Stomach (tissue), 9 donors: ENCODE data around the gene PDE9A. TPM values are rescaled to one million over a fixed set of nuclear protein-coding genes. Genes with fewer than 3 reads are reported as not detected.
"Not testable (repeated sequence)": the region's sequence is repeated elsewhere in the genome, so short reads cannot be mapped to it uniquely, and the experiment has no call there.

ENCODE experiments used
- DNase-seq, 2 donors: peaks; one replicate each; pipeline versions ENCODE4 v3.0.0 to v3.0.0-alpha.2; 2013 to 2019
- H3K27ac ChIP-seq, 5 donors: fragments of 200-600 bp in 4 of 5; sonication (generic) in 4 of 5; one replicate each; pipeline ENCODE4 v1.5.1; 2013 to 2019; ENCODE audit warnings: mild to moderate bottlenecking in 1 of 5, moderate library complexity in 1 of 5
- H3K27me3 ChIP-seq, 3 donors: fragments of 200-600 bp; sonication (generic); one replicate each; pipeline ENCODE4 v1.5.1; 2017 to 2019; ENCODE audit warnings: mixed run types in 1 of 3
- H3K36me3 ChIP-seq, 4 donors: fragments of 200-600 bp; sonication (generic); 1 replicate in 3 of 4; 2 replicates in 1 of 4; pipeline ENCODE4 v1.5.1; 2016 to 2019
- H3K4me1 ChIP-seq, 4 donors: fragments of 200-600 bp; sonication (generic); one replicate each; pipeline ENCODE4 v1.5.1; 2016 to 2019
- H3K4me3 ChIP-seq, 4 donors: fragments of 200-600 bp; sonication (generic) in 3 of 4; one replicate each; pipeline ENCODE4 v1.5.1; 2016 to 2019; ENCODE audit warnings: mild to moderate bottlenecking in 1 of 4
- H3K9me3 ChIP-seq, 4 donors: fragments of 200-600 bp; sonication (generic); one replicate each; pipeline ENCODE4 v1.5.1; 2016 to 2019
- EP300 ChIP-seq: sonication (generic); formaldehyde crosslinking; IDR thresholded peaks from one replicate; pipeline ENCODE4 v1.6.1; 2017; ENCODE audit warnings: antibody characterized with exemption
- POLR2A ChIP-seq, 4 donors: fragments of 450-650 bp; IDR thresholded peaks; one replicate each; pipeline ENCODE4 v1.6.1; 2016; ENCODE audit warnings: antibody characterized with exemption in 4 of 4, control low read depth in 2 of 4, mild to moderate bottlenecking in 1 of 4, moderate library complexity in 1 of 4
- POLR2AphosphoS5 ChIP-seq, 3 donors: sonication (generic); formaldehyde crosslinking; IDR thresholded peaks; one replicate each; pipeline ENCODE4 v1.6.1; 2016; ENCODE audit warnings: antibody characterized with exemption in 3 of 3
- WGBS, 5 donors: extraction: QIAGEN DNeasy Blood & Tissue Kit in 3 of 5; methylation state at CpG; one replicate each; pipeline versions ENCODE4 v1.1.5 to v1.1.7; 2013 to 2018; 5-methylcytosine and 5-hydroxymethylcytosine counted together
- intact Hi-C: fragments of 100-400 bp; cut with DNase I; formaldehyde crosslinking; loops from one replicate; pipeline ENCODE4 v1.15.1; 2023; ENCODE audit warnings: low total_unique reads
- polyA plus RNA-seq, 3 donors: library from polyadenylated mRNA; stranded (reverse); fragments of 200-250 nt; gene quantifications; one replicate each; pipeline ENCODE4 v1.2.3, GENCODE V29; 2013
- total RNA-seq, 5 donors: library from RNA; depleted of rRNA; stranded (reverse); fragments of >200 nt; gene quantifications; one replicate each; pipeline versions ENCODE4 v1.1.0 to v1.2.3, GENCODE V29; 2014 to 2016
- TF ChIP-seq, protein P1 (sequence below), 7 experiments: fragments of 450-650 bp in 4 of 7; fragments of 200-600 bp in 3 of 7; sonication (generic) in 3 of 7; IDR thresholded peaks; one replicate each; pipeline ENCODE4 v1.5.1; 2016 to 2019; ENCODE audit warnings: antibody characterized with exemption in 7 of 7, control low read depth in 2 of 7, mild to moderate bottlenecking in 1 of 7
- donor health status: healthy with polysubstance abuse.
- donor health status: Bipolar disorder and iron deficiency.
- donor health status: healthy.

Gene PDE9A
- total and polyA plus RNA-seq, 8 donors: 6.4 to 77.1 (median 11.9) TPM

DNA sequence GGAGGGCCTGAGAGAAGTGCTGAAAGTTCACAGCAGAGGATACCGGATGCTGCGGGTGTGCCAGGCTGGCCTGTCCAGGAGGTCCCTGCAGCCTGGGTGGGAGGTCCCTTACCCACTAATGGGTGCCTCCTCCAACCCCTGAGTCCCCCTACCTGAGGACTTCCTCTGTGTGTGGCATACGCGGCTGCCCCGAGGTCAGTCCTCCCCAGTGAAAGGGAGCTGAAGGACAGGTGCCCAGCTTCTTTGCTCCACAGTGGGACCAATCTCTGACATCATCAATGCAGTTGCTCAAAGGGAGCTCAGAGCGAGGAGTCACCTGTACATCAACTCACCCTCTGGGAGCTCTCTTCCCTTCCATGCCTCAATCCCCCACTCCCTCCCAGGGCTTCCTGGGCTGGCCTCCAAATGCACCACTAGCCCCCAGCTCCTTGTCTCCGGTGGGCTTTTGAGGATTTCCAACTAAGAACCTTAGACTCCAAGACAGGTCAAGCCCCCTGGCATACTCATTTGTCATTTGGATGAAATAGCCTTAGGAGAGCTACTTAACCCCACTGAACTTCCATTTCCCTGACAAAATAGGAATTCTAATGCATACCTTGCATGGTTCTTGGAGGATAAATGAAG is 53.9 kb downstream of the PDE9A start:
- Histone ChIP-seq H3K9me3 (no peaks in the 10 kb centered on the region), H3K27me3 (no peaks in the 10 kb centered on the region), H3K36me3 (peaks cover 0 to 9% (median 0%) of the 10 kb centered on the region in 4 donors), H3K4me3 (no peak overlapping the region), H3K4me1 (no peaks in the 10 kb centered on the region), H3K27ac (no peak overlapping the region)
- no peak for DNase-seq
- intact Hi-C loops: no loop called here
- 85 to 93% (median 89%) methylated on average over 7 of the region's 7 CpGs for WGBS, 5 donors
- TF ChIP-seq, protein P1, sequence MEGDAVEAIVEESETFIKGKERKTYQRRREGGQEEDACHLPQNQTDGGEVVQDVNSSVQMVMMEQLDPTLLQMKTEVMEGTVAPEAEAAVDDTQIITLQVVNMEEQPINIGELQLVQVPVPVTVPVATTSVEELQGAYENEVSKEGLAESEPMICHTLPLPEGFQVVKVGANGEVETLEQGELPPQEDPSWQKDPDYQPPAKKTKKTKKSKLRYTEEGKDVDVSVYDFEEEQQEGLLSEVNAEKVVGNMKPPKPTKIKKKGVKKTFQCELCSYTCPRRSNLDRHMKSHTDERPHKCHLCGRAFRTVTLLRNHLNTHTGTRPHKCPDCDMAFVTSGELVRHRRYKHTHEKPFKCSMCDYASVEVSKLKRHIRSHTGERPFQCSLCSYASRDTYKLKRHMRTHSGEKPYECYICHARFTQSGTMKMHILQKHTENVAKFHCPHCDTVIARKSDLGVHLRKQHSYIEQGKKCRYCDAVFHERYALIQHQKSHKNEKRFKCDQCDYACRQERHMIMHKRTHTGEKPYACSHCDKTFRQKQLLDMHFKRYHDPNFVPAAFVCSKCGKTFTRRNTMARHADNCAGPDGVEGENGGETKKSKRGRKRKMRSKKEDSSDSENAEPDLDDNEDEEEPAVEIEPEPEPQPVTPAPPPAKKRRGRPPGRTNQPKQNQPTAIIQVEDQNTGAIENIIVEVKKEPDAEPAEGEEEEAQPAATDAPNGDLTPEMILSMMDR (IDR thresholded peaks at IDR 0.05): no peak
- no peak for TF ChIP-seq POLR2A (IDR thresholded peaks at IDR 0.05)
- no peak for TF ChIP-seq EP300
- TF ChIP-seq POLR2AphosphoS5 (IDR thresholded peaks at IDR 0.05): no peak

- WGBS, 5 donors: 82 to 91% (median 85%) methylated on average over 7 of the region's 7 CpGs
These were observed 54.7 kb downstream of the PDE9A start for GRCh38 chr21:42708107-42708506.

GRCh38 chr21:42708916-42709315 is 55.5 kb downstream of the PDE9A start:
- 84 to 96% (median 95%) methylated on average over 1 of the region's 1 CpG for whole genome bisulfite sequencing, 5 donors
- H3K9me3 ChIP-seq, H3K36me3 ChIP-seq, DNase-seq, H3K4me1 ChIP-seq, H3K4me3 ChIP-seq, H3K27me3 ChIP-seq, intact Hi-C loops, H3K27ac ChIP-seq: not testable (repeated sequence)

More at GRCh38 chr21:42708107-42708506, 54.7 kb downstream of the PDE9A start:
- Histone ChIP-seq H3K36me3 (peaks cover 0 to 9% (median 0%) of the 10 kb centered on the region in 4 donors), H3K27me3 (no peaks in the 10 kb centered on the region), H3K27ac (no peak overlapping the region), H3K4me1 (no peaks in the 10 kb centered on the region), H3K4me3 (no peak overlapping the region), H3K9me3 (no peaks in the 10 kb centered on the region)
- intact Hi-C loops: no loop called here
- no peak for DNase-seq
- TF ChIP-seq POLR2AphosphoS5 (IDR thresholded peaks at IDR 0.05): no peak
- TF ChIP-seq EP300: no peak
- TF ChIP-seq POLR2A (IDR thresholded peaks at IDR 0.05): no peak
- TF ChIP-seq, protein P1 (IDR thresholded peaks at IDR 0.05): no peak

DNA sequence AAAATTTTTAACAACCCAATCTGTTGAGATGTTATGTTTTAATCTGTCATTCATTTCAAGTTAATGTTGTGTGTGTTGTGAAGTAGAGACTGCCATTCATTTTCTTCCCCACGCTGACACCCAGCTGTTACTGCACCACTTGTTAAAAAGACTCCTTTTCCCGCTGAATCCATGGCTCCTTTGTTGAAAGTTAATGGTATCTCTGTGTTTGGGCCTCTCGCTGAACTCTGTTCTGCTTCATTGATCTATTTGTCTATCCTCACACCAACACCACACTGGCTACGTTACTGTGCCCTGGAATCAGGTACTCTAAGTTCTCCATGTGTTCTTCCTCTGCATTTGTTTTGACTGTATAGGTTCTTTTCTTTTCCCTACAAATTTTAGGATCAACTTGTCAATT is 58.2 kb downstream of the PDE9A start:
- DNase-seq: no peak
- H3K4me1 ChIP-seq: peaks cover 0 to 7% (median 3%) of the 10 kb centered on the region in 4 donors
- H3K36me3 ChIP-seq: no peaks in the 10 kb centered on the region
- TF ChIP-seq, protein P1 (IDR thresholded peaks at IDR 0.05): no peak
- TF ChIP-seq EP300 (no peak), POLR2A (IDR thresholded peaks at IDR 0.05) (no peak), POLR2AphosphoS5 (IDR thresholded peaks at IDR 0.05) (no peak)
- H3K4me3 ChIP-seq: no peak overlapping the region
- WGBS, 5 donors: 81 to 86% (median 83%) methylated on average over 4 of the region's 4 CpGs
- intact Hi-C loops: no loop called here
- no peaks in the 10 kb centered on the region for H3K9me3 ChIP-seq
- H3K27me3 ChIP-seq: no peaks in the 10 kb centered on the region
- H3K27ac ChIP-seq: no peak overlapping the region

DNA sequence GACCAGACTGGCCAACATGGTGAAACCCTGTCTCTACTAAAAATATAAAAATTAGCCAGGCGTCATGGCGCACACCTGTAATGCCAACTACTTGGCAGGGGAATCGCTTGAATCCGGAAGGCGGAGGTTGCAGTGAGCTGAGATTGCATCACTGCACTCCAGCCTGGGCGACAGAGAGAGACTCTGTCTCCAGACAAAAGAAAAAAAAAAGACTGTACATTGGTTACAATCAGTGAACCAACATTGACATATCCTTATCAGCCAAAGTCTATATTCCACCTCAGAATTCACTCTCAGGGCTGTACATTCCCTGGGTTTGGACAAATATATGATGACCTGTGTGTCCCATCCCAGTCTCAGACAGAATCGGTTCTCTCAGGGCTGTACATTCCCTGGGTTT is 62.0 kb downstream of the PDE9A start:
- peak; percentile 37 to 47 for DNase-seq
- TF ChIP-seq POLR2AphosphoS5 (IDR thresholded peaks at IDR 0.05): peak in 1 of 3 donors; percentile 33
- H3K36me3 ChIP-seq, H3K4me1 ChIP-seq, H3K4me3 ChIP-seq, intact Hi-C loops, H3K27me3 ChIP-seq, H3K9me3 ChIP-seq: not testable (repeated sequence)
- H3K27ac ChIP-seq: peak overlapping the region in 1 of 5 donors; percentile 8
- WGBS, 5 donors: 35 to 66% (median 58%) methylated on average over 7 of the region's 7 CpGs
